SIG-M5 (cell line): ENCODE measurements around the gene RNASEH2A.
"Not testable (repeated sequence)": the region's sequence is repeated elsewhere in the genome, so short reads cannot be mapped to it uniquely, and the experiment has no call there.

Experiments used
- DNase-seq: peaks from one replicate; lab custom pipeline; 2025; lab: John Stamatoyannopoulos, UW

Gene RNASEH2A

GRCh38 chr19:12794196-12794941 lies 12.0 kb upstream of the RNASEH2A start:
- DNase-seq: no peak

GRCh38 chr19:12794971-12795381 lies 11.4 kb upstream of the RNASEH2A start:
- no peak for DNase-seq

GRCh38 chr19:12796146-12797071 lies 10.0 kb upstream of the RNASEH2A start:
- no peak for DNase-seq

- no peak for DNase-seq
These were observed 9.2 kb upstream of the RNASEH2A start for GRCh38 chr19:12797141-12797587.

- DNase-seq: not testable (repeated sequence)
These were observed 8.8 kb upstream of the RNASEH2A start for GRCh38 chr19:12797607-12798006.

GRCh38 chr19:12799742-12800465 lies 6.5 kb upstream of the RNASEH2A start:
- DNase-seq: no peak

- no peak for DNase-seq
These were observed 6.0 kb upstream of the RNASEH2A start for GRCh38 chr19:12800466-12800770.

GRCh38 chr19:12800923-12801465 lies 5.4 kb upstream of the RNASEH2A start:
- DNase-seq: no peak

- DNase-seq: no peak
These were observed 4.7 kb upstream of the RNASEH2A start, which contains the start of the genes PRDX2 and THSD8 for GRCh38 chr19:12801466-12802266. Gene PRDX2, minus strand, starts transcription at chr19:12801800. Its CDS starts 539 bp downstream, at chr19:12801261. Gene THSD8, plus strand, starts transcription at chr19:12802069. Its CDS starts 3 bp downstream, at chr19:12802072.

- no peak for DNase-seq
These were observed 3.9 kb upstream of the RNASEH2A start for GRCh38 chr19:12802267-12803106.

GRCh38 chr19:12804051-12804450 lies 2.3 kb upstream of the RNASEH2A start:
- no peak for DNase-seq

- DNase-seq: no peak
These were observed 8.7 kb downstream of the RNASEH2A start for GRCh38 chr19:12815088-12815487.

- not testable (repeated sequence) for DNase-seq
These were observed 10.8 kb downstream of the RNASEH2A start for GRCh38 chr19:12817188-12817587.

- not testable (repeated sequence) for DNase-seq
These were observed 11.4 kb downstream of the RNASEH2A start for GRCh38 chr19:12817810-12818209.

GRCh38 chr19:12821761-12822160 lies 15.4 kb downstream of the RNASEH2A start:
- DNase-seq: no peak

- DNase-seq: no peak
These were observed 19.1 kb downstream of the RNASEH2A start for GRCh38 chr19:12825254-12826131.

- no peak for DNase-seq
These were observed 22.1 kb downstream of the RNASEH2A start for GRCh38 chr19:12828494-12828893.

- DNase-seq: no peak
These were observed 27.0 kb downstream of the RNASEH2A start for GRCh38 chr19:12833418-12833737.
